Measurements from ENCODE around the gene RABEPK.
A peak's percentile ranks its signal among the peaks of the same experiment; 100 is the strongest.
"Not testable (repeated sequence)": the region's sequence is repeated elsewhere in the genome, so short reads cannot be mapped to it uniquely, and the experiment has no call there.

RABEPK gene

DNA sequence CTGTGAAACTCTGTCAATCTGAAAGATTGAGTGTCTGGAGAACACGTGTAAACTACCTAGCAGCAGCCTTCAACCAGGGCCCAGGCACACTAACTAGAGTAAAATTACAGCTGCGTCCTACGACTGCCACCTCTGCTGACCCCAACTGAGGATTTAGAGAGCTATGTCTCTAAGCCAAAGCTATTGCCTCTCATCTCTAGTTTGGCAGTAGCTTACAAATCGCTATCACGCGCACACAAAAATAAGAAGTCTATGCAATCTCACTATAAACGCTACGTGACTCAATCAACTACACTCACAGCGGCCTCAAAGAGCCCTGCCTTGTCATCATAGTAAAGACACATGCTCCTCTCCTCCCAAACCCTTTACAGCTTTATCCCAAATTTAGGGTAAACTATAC, 19.5 kb upstream of the RABEPK start:
- CTCF ChIA-PET: no interaction called here
- no peak for DNase-seq (ENCODE audit: extremely low spot score)

GRCh38 chr9:125181756-125182155, 18.6 kb upstream of the RABEPK start:
- DNase-seq (ENCODE audit: extremely low spot score); POLR2A ChIA-PET; CTCF ChIA-PET: not testable (repeated sequence)

More for the DNA sequence above, 19.5 kb upstream of the RABEPK start:
- POLR2A ChIA-PET: no interaction called here
- TF ChIP-seq, protein P1, sequence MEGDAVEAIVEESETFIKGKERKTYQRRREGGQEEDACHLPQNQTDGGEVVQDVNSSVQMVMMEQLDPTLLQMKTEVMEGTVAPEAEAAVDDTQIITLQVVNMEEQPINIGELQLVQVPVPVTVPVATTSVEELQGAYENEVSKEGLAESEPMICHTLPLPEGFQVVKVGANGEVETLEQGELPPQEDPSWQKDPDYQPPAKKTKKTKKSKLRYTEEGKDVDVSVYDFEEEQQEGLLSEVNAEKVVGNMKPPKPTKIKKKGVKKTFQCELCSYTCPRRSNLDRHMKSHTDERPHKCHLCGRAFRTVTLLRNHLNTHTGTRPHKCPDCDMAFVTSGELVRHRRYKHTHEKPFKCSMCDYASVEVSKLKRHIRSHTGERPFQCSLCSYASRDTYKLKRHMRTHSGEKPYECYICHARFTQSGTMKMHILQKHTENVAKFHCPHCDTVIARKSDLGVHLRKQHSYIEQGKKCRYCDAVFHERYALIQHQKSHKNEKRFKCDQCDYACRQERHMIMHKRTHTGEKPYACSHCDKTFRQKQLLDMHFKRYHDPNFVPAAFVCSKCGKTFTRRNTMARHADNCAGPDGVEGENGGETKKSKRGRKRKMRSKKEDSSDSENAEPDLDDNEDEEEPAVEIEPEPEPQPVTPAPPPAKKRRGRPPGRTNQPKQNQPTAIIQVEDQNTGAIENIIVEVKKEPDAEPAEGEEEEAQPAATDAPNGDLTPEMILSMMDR (IDR thresholded peaks at IDR 0.05; ENCODE audit: control extremely low read depth, extremely low read depth, low read depth, missing control alignments): no peak

DNA sequence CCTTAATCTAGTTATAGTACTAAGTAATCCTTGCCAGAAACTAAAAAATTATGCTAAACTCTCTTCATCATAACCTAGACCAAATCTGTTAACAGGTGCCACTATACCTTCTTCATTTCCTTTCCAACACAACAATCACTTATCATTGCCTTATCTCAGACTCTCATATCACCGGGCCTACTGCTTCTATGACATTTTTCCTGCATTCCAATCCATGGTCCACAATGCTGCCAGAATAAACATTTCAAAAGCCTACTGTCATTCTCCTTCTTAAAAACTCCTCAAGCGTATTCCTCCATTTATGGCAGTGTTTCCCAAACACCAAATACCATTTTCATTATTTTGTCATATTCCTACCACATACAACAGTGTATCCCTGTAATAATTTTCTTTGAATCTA, 17.3 kb upstream of the RABEPK start:
- POLR2A ChIA-PET: no interaction called here
- CTCF ChIA-PET: no interaction called here
- TF ChIP-seq, protein P1 (IDR thresholded peaks at IDR 0.05; ENCODE audit: control extremely low read depth, extremely low read depth, low read depth, missing control alignments): no peak
- no peak for DNase-seq (ENCODE audit: extremely low spot score)

- ChIA-PET CTCF (no interaction called here), POLR2A (no interaction called here)
- DNase-seq (ENCODE audit: extremely low spot score): no peak
- TF ChIP-seq, protein P1 (IDR thresholded peaks at IDR 0.05; ENCODE audit: control extremely low read depth, extremely low read depth, low read depth, missing control alignments): no peak
These were observed 16.8 kb upstream of the RABEPK start for GRCh38 chr9:125183561-125183960.

DNA sequence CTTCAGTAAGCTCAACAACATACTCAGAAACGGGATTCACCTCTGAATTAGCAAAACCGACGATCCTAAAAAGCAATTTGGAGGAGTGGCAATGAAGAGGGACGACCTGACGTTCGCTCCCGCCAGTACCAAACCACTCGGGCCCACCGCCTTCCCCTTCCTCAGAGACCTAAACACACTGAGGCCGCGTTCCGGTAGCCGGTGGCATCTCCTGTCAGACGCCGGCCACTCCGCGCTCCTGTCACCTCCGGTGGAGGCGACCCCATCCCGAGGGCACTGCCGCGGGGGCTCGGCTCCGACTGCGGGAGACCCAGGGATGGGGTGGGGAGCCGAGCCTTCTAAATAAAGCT, 11.4 kb upstream of the RABEPK start:
- ChIA-PET POLR2A (no interaction called here), CTCF (no interaction called here)
- DNase-seq (ENCODE audit: extremely low spot score): no peak

GRCh38 chr9:125189361-125190289, 10.7 kb upstream of the RABEPK start, which contains the start of gene PPP6C:
Gene PPP6C (minus strand): TSS chr9:125189803. CDS start chr9:125189718, 85 bp downstream.
- ChIA-PET POLR2A (no interaction called here), CTCF (interaction anchor here (1.2 to 1.3 kb wide), 2 partner anchors 12 to 337 kb away, joined by 3 to 4 read pairs; partner anchors contain the start of gene WDR38)
- DNase-seq (ENCODE audit: extremely low spot score): peak; percentile 98
- TF ChIP-seq, protein P1 (IDR thresholded peaks at IDR 0.05; ENCODE audit: control extremely low read depth, extremely low read depth, low read depth, missing control alignments): peak; percentile 87

More for the DNA sequence above, 11.4 kb upstream of the RABEPK start:
- TF ChIP-seq, protein P1 (IDR thresholded peaks at IDR 0.05; ENCODE audit: control extremely low read depth, extremely low read depth, low read depth, missing control alignments): no peak

- ChIA-PET CTCF (interaction anchor here (1.2 to 1.3 kb wide), 2 partner anchors 11 to 338 kb away, joined by 3 to 4 read pairs; partner anchors contain the start of gene WDR38), POLR2A (no interaction called here)
- DNase-seq (ENCODE audit: extremely low spot score): no peak
- TF ChIP-seq, protein P1 (IDR thresholded peaks at IDR 0.05; ENCODE audit: control extremely low read depth, extremely low read depth, low read depth, missing control alignments): no peak
These were observed 10.0 kb upstream of the RABEPK start for GRCh38 chr9:125190361-125190801.

DNA sequence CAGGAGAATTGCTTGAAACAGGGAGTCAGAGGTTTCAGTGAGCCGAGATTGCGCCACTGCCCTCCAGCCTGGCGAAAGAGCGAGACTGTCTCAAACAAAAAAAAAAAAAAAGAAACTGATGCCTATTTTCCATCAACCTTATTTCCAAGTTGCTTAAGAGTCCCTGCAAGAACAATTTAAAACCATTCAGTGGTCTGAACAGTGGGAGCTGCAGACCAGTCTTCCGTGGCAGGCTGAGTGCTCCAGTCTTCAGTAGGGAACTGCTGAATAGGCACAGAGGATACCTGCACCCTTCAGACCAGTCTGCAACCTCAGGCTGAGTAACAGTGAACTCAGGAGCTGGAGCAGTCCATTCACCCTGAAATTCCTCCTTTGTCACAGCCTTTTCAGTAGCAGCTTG, 5.9 kb upstream of the RABEPK start:
- POLR2A ChIA-PET; DNase-seq (ENCODE audit: extremely low spot score); CTCF ChIA-PET: not testable (repeated sequence)

- CTCF ChIA-PET; DNase-seq (ENCODE audit: extremely low spot score): not testable (repeated sequence)
- POLR2A ChIA-PET: interaction anchor here (0.6 kb wide), 1 partner anchor 41 kb away, joined by 5 read pairs; no protein-coding TSS in a partner anchor
These were observed 4.8 kb upstream of the RABEPK start for GRCh38 chr9:125195591-125195990.
